ENCODE measurements around the gene RAB35. TPM values are rescaled to one million over a fixed set of nuclear protein-coding genes. Genes with fewer than 3 reads are reported as not detected.

Gene RAB35
- total and polyA plus RNA-seq, 9 of the 15 experiments (the other 6 are each of a cell fraction or from before 2014, with no cell fraction given) = 0.65 to 76.3 (median 38.9) TPM

DNA sequence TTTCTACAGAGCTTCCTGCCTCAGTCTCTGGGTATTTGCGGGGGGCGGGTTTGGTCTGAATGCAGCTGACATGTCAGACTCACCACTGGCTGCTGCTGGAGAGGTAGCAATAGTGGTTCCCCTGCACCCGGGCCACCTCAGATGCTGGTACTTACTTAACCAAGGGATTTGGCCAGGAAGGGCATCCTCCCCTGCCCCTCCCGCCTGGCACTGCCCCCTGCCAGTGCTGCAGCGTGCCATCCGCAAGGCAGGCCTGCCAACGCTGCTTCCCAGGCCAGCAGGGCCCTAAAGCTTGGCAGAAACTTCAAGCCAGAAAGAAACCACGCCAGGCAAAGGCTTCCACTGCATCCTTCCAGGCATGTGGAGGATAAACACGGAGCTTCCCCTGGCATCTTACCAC, 22.1 kb downstream of the RAB35 start (continued):
- no peak for TF ChIP-seq HMGXB4 (CRISPR knock-in tag; IDR thresholded peaks at IDR 0.05)

DNA sequence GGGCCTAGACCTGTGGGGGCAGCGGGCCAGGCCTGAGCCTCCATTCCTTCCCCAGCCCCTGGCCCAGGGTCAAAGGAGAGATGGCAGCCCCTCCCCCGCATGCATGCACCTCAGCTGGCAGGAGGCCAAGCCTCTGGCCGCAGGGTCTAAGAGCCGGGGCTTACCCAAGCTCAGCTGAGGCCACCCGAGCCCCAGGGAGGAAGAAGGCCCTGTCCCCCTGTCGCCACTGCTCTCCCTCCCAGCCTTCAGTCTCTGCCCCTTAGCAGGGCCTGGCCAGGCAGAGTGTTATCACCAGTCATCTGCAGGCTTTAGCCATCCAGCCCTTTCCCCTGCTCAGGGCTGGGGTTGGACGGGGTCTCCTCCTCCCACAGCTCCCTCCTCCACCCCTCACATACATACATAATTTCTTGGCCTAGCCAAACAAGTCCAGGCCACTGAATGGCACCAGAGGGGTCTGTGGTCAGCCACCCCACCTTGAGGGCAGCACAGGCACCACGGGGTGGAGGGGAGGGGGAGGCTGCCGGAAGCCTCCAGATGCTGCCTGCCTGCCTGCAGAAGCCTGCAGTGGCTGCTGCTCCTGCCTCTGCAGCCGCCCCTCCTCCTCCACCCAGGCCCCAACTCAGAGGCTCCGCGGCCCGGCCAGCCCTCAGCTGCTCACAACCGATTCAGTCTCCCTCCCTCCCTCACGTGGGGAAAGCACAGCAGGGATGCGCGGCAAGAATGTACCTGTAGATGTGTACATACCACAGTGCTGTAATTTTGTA, 22.8 kb downstream of the RAB35 start:
- ATAC-seq (peak; percentile 65), FAIRE-seq (peak; percentile 42), DNase-seq (ENCODE audit: extremely low read depth in 1 of 4, low spot score in 3 of 4) (peak; percentile 42 to 52 (median 48))
- peak; percentile 6 for TF ChIP-seq RBM22 (IDR thresholded peaks at IDR 0.05; ENCODE audit: low read depth, low read length, poor library complexity, severe bottlenecking)
- TF ChIP-seq KLF13 (tag; IDR thresholded peaks at IDR 0.05; ENCODE audit: borderline replicate concordance, low read depth) = no peak
- TF ChIP-seq POLR2G (IDR thresholded peaks at IDR 0.05; ENCODE audit: low read depth, low read length) = peak; percentile 58
- peak; percentile 95 for TF ChIP-seq NFIC (IDR thresholded peaks at IDR 0.05)
- no peak for TF ChIP-seq ELF2 (CRISPR knock-in tag; IDR thresholded peaks at IDR 0.05)
- peak; percentile 11 for TF ChIP-seq FIP1L1 (IDR thresholded peaks at IDR 0.05; ENCODE audit: low read depth, low read length, poor library complexity, severe bottlenecking)
- in situ Hi-C loops (cut with MboI) = no loop called here
- H3K4me2 ChIP-seq (ENCODE audit: insufficient read depth, low read length) = no peak overlapping the region
- intact Hi-C loops (cut with micrococcal nuclease) = no loop called here
- H4K20me1 ChIP-seq (replicated peaks; ENCODE audit: control insufficient read depth, insufficient read depth, low read length) = no peaks in the 10 kb centered on the region; the same call in none of the 2 replicates
- H3K9me1 ChIP-seq (ENCODE audit: control insufficient read depth, insufficient read depth, low read length) = no peaks in the 10 kb centered on the region
- no peaks in the 10 kb centered on the region for H3K27me3 ChIP-seq (ENCODE audit: control insufficient read depth in 2 of 2, insufficient read depth in 2 of 2, low read length in 2 of 2)
- peaks cover 0 to 45% of the 10 kb centered on the region in 2 experiments; a peak in 2 of 5 replicates for H3K4me1 ChIP-seq (replicated peaks in 1 of 2; ENCODE audit: control insufficient read depth in 2 of 2, insufficient read depth in 2 of 2, low read length in 2 of 2)
- H2AFZ ChIP-seq (ENCODE audit: low read depth, low read length) = no peak overlapping the region
- ChIA-PET POLR2A (interaction anchor here (0.9 to 1.4 kb wide), 3 partner anchors 14 to 33 kb away, joined by 3 to 6 read pairs (median 3); no protein-coding TSS in a partner anchor), CTCF (ENCODE audit: low intra/inter-chr PET ratio) (no interaction called here)
- H3K4me3 ChIP-seq = no peak overlapping the region
- peak overlapping the region in 1 of 2 experiments; percentile 84; a peak in 2 of 4 replicates for H3K9ac ChIP-seq (ENCODE audit: insufficient read depth in 1 of 2, low read depth in 2 of 2, low read length in 2 of 2)
- no peak overlapping the region for H3K27ac ChIP-seq (ENCODE audit: extremely low read depth, low read depth, low read length)
- no TSS peak for BruUV-seq (replicated peaks)
- H3K9me3 ChIP-seq (replicated peaks; ENCODE audit: control insufficient read depth, insufficient read depth, low read depth, low read length) = no peaks in the 10 kb centered on the region
- no peaks in the 10 kb centered on the region for H3K79me2 ChIP-seq (ENCODE audit: control insufficient read depth, insufficient read depth, low read length)
- peaks cover 46% of the 10 kb centered on the region; the same call in 1 of the 3 replicates for H3K36me3 ChIP-seq (ENCODE audit: control insufficient read depth, insufficient read depth, low read length)
- 35% methylated on average over 17 of the region's 17 CpGs for WGBS (ENCODE audit: insufficient coverage, low coverage, missing lambda C conversion rate)
